Mesothelial cell of epicardium (in vitro differentiated cells): ENCODE data around the gene UCN. TPM values are rescaled to one million over a fixed set of nuclear protein-coding genes. Genes with fewer than 3 reads are reported as not detected.

Source experiments
- DNase-seq, 2 experiments: peaks; one replicate each; pipeline ENCODE4 v3.0.0; 2021; ENCODE audit warnings: low spot score in 2 of 2; ENCODE audit not compliant: unreplicated experiment in 2 of 2
- H3K27ac Mint-ChIP-seq: 2 replicates; pipeline ENCODE4 v1.8.0; 2021; ENCODE audit warnings: mixed read lengths
- H3K27me3 Mint-ChIP-seq: 2 replicates; pipeline ENCODE4 v1.8.0; 2021; ENCODE audit warnings: low read depth, mixed read lengths
- H3K36me3 Mint-ChIP-seq: 2 replicates; pipeline ENCODE4 v1.8.0; 2021; ENCODE audit warnings: mixed read lengths
- H3K4me1 Mint-ChIP-seq: 2 replicates; pipeline ENCODE4 v1.8.0; 2021; ENCODE audit warnings: mixed read lengths
- H3K4me3 Mint-ChIP-seq: 2 replicates; pipeline ENCODE4 v1.8.0; 2021; ENCODE audit warnings: mild to moderate bottlenecking, moderate library complexity, mixed read lengths
- H3K9me3 Mint-ChIP-seq: 2 replicates; pipeline ENCODE4 v1.8.0; 2021; ENCODE audit warnings: mixed read lengths
- CTCF ChIP-seq: fragments of 200-600 bp; sonication (generic); IDR thresholded peaks from one replicate; pipeline ENCODE4 v1.5.0; 2021; ENCODE audit warnings: antibody characterized with exemption; ENCODE audit not compliant: unreplicated experiment
- total RNA-seq: library from RNA; stranded (reverse); gene quantifications from 3 replicates; pipeline ENCODE4 v1.2.1, GENCODE V29; 2021

The UCN gene
- total RNA-seq, 1 donor from 2014 or later = 4.4 TPM

DNA sequence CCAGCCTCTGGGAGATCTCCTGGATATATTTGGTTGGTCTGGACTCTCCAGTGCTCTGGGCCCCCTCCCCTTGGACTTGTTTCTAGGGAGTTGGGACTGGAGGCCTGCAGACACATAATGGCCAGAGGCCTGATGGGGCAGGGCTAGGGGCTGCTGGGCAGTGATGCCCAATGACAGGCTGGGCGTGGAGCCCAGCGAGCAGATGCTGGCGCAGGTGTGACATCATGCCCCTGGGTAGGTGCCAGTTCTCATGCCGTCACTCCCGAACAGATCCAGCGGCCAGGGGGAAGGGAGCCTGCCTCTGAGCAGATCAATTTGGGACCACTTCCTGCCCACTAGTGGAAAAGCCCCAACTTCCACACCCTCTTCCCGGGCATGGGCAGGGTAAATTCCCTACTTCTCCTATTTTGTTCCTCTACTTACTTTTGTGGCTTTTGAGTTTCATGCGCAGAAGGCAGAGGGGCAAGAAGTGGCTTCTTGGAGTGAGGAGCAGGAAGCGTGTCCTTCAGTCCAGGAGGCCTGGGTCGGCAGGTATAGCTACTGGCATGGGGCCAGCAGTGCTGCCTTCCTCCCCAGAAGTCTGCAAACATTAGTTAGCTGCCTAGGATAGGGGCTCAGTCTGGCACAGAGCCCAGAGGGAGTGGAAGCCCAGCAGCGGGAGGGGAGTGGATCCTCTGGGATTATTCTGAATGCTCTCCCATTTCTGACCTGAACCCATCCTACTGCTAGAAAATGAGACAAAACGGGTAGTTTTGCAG, 8.6 kb upstream of the UCN start:
- peaks cover 7% of the 10 kb centered on the region for H3K4me1 Mint-ChIP-seq
- TF ChIP-seq CTCF = no peak
- DNase-seq = no peak

GRCh38 chr2:27315122-27315521, 6.9 kb upstream of the UCN start:
- no peaks in the 10 kb centered on the region for H3K9me3 Mint-ChIP-seq

More for the DNA sequence above, 8.6 kb upstream of the UCN start:
- Mint-ChIP-seq H3K9me3 (no peaks in the 10 kb centered on the region), H3K27me3 (no peaks in the 10 kb centered on the region), H3K36me3 (peaks cover 2% of the 10 kb centered on the region), H3K4me3 (no peak overlapping the region), H3K27ac (no peak overlapping the region)

DNA sequence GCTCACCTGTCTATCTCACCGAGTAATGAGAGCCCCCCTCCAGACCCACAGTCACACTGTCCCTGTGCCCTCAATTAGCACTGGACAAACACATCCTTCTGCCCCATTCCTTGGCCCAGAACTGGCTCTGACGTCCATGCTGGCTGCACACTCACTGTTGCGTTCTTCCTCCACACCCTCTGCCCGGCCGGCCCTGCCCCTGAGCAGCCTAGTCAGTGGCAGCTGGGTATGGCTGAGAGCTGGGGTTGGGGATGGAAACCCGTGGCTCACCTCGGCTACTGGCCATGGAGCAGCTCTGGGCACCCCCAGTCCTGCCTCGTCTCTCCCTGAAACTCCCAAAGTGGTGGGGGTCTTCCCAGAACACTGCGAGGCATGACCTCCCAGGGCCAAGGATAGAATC, 6.5 kb upstream of the UCN start:
- no peaks in the 10 kb centered on the region for H3K27me3 Mint-ChIP-seq
- H3K27ac Mint-ChIP-seq = no peak overlapping the region
- DNase-seq = no peak
- H3K4me1 Mint-ChIP-seq = peaks cover 3% of the 10 kb centered on the region
- peaks cover 12% of the 10 kb centered on the region for H3K36me3 Mint-ChIP-seq
- TF ChIP-seq CTCF = no peak
- no peaks in the 10 kb centered on the region for H3K9me3 Mint-ChIP-seq
- H3K4me3 Mint-ChIP-seq = no peak overlapping the region

More at GRCh38 chr2:27315122-27315521, 6.9 kb upstream of the UCN start:
- peaks cover 3% of the 10 kb centered on the region for H3K4me1 Mint-ChIP-seq
- DNase-seq = no peak
- peaks cover 10% of the 10 kb centered on the region for H3K36me3 Mint-ChIP-seq
- H3K27me3 Mint-ChIP-seq = no peaks in the 10 kb centered on the region
- TF ChIP-seq CTCF = no peak
- H3K4me3 Mint-ChIP-seq = no peak overlapping the region
- no peak overlapping the region for H3K27ac Mint-ChIP-seq

DNA sequence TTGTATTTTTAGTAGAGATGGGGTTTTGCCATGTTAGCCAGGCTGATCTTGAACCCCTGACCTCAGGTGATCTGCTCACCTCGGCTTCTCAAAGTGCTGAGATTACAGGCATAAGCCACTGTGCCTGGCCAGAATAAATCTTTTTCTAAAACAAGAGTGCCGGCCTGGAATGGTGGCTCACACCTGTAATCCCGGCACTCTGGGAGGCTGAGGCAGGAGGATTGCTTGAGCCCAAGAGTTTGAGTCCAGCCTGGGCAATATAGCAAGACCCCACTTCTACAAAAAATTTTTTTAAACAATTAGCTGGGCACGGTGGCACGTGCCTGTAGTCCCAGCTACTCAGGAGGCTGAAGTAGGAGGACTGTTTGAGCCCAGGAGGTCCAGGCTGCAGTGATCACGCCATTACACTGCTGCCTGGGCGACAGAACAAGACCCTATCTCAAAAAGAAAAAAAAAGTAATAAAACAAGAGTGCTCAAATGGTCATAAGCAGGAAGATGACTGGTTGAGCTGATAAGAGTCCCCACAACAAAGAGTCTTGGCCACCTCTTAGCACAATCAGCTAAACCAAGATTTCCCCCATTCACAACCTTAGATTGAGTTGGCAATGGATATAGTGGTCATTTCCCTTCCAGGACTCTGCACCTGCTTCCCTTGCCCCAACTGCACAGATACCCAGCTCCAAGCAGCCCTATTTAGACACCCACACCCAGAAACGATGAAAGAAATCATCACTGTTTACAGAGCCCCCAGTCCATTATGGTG, 5.8 kb upstream of the UCN start:
- no peak for TF ChIP-seq CTCF
- peaks cover 4% of the 10 kb centered on the region for H3K27me3 Mint-ChIP-seq
- no peak for DNase-seq
- H3K36me3 Mint-ChIP-seq = peaks cover 17% of the 10 kb centered on the region
- H3K4me3 Mint-ChIP-seq = no peak overlapping the region
- H3K4me1 Mint-ChIP-seq = peaks cover 3% of the 10 kb centered on the region
- no peak overlapping the region for H3K27ac Mint-ChIP-seq
- H3K9me3 Mint-ChIP-seq = no peaks in the 10 kb centered on the region

GRCh38 chr2:27312152-27312551, 3.9 kb upstream of the UCN start:
- DNase-seq = no peak
- no peak for TF ChIP-seq CTCF
- H3K9me3 Mint-ChIP-seq = no peaks in the 10 kb centered on the region
- no peak overlapping the region for H3K4me3 Mint-ChIP-seq
- no peak overlapping the region for H3K27ac Mint-ChIP-seq
- H3K27me3 Mint-ChIP-seq = peaks cover 17% of the 10 kb centered on the region
- H3K4me1 Mint-ChIP-seq = peaks cover 2% of the 10 kb centered on the region
- H3K36me3 Mint-ChIP-seq = peaks cover 20% of the 10 kb centered on the region
